ENCODE results near the gene GBE1.

DNA sequence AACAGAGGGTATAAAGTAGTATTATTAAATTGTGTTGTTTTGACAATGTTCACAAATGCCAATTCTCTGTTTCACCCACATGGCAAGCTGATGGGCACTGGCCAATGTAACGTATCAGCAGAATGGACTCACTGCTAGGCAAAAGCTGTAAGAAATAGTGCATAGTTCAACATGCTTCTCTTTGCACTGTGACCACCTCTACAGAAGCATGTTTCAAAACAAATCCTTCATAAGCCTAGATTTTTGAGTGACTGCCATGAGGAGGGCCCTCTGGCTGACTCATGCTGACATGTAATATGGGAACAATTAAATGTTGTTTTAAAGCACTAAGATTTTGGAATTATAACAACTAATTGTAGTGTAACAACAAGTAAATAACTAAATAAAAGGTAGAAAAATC, 3.2 kb downstream of the GBE1 start:
- no peak for TF ChIP-seq POLR2AphosphoS5 (IDR thresholded peaks at IDR 0.05)
- TF ChIP-seq, protein P1, sequence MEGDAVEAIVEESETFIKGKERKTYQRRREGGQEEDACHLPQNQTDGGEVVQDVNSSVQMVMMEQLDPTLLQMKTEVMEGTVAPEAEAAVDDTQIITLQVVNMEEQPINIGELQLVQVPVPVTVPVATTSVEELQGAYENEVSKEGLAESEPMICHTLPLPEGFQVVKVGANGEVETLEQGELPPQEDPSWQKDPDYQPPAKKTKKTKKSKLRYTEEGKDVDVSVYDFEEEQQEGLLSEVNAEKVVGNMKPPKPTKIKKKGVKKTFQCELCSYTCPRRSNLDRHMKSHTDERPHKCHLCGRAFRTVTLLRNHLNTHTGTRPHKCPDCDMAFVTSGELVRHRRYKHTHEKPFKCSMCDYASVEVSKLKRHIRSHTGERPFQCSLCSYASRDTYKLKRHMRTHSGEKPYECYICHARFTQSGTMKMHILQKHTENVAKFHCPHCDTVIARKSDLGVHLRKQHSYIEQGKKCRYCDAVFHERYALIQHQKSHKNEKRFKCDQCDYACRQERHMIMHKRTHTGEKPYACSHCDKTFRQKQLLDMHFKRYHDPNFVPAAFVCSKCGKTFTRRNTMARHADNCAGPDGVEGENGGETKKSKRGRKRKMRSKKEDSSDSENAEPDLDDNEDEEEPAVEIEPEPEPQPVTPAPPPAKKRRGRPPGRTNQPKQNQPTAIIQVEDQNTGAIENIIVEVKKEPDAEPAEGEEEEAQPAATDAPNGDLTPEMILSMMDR (IDR thresholded peaks at IDR 0.05), result no peak

Data from sigmoid colon (tissue), 4 donors.